HCT116 (cell line): ENCODE measurements around the gene P3H4. TPM values are rescaled to one million over a fixed set of nuclear protein-coding genes. Genes with fewer than 3 reads are reported as not detected.

Experiments used
- ATAC-seq: fragments of 200-7000 bp; cut with Tn5 transposase; 2 replicates; pipeline ENCODE4 v1.9.1; 2020; ENCODE audit warnings: mild to moderate bottlenecking, moderate library complexity
- BruUV-seq: library from RNA; stranded (reverse); fragments of 400-500 nt; replicated peaks from 2 replicates; lab custom pipeline; 2021; lab: Mats Ljungman, UMichigan
- CTCF ChIA-PET: fragments of 300-600 bp; sonication (Branson Sonifier 250); formaldehyde crosslinking; loops from one replicate; lab custom pipeline; 2021; ENCODE audit warnings: antibody characterized with exemption; lab: Charles Lee
- POLR2A ChIA-PET: fragments of 300-600, 350-600 bp; sonication (Branson Sonifier 250); formaldehyde crosslinking; loops from one replicate; lab custom pipeline; 2021; ENCODE audit warnings: antibody characterized with exemption; lab: Charles Lee
- RAD21 ChIA-PET, 2 experiments: fragments of 300-600 bp; sonication (Branson Sonifier 250); formaldehyde crosslinking; loops; one replicate each; lab custom pipeline; 2023; ENCODE audit warnings: low total read pairs in 2 of 2; ENCODE audit not compliant: uncharacterized antibody in 2 of 2, unreplicated experiment in 2 of 2, low non-redundant PET in 1 of 2; lab: Charles Lee
- DNase-seq: peaks from one replicate; pipeline ENCODE4 v3.0.0-alpha.2; 2010; ENCODE audit warnings: low read depth, low spot score
- H2AFZ ChIP-seq: fragments of 200-600 bp; shearing (Covaris generic), sonication (generic); 2 replicates; pipeline ENCODE4 v1.6.1; 2017; ENCODE audit warnings: low read depth, mixed run types, mixed read lengths, antibody characterized with exemption, low read length; ENCODE audit not compliant: poor library complexity, severe bottlenecking
- H3K27ac ChIP-seq: 2 replicates; pipeline ENCODE4 v1.5.1; 2012; ENCODE audit warnings: low read depth, low read length
- H3K27me3 ChIP-seq: fragments of 200-600 bp; sonication (generic); 2 replicates; pipeline ENCODE4 v1.6.1; 2016; ENCODE audit warnings: mixed run types, low read length, mixed read lengths; ENCODE audit not compliant: insufficient read depth
- H3K36me3 ChIP-seq, 2 experiments: fragments of 200-500 bp in 1 of 2; fragments of 200-600 bp in 1 of 2; sonication (Bioruptor generic) in 1 of 2; sonication (generic) in 1 of 2; 2 replicates each; pipeline versions ENCODE4 v1.5.1 to v1.6.1; 2014 to 2016; ENCODE audit warnings: low read length in 2 of 2, inconsistent platforms in 1 of 2, mixed read lengths in 1 of 2, mixed run types in 1 of 2; ENCODE audit not compliant: insufficient read depth in 2 of 2, control insufficient read depth in 1 of 2
- H3K4me1 ChIP-seq, 2 experiments: fragments of 200-600 bp in 1 of 2; sonication (generic) in 1 of 2; 2 replicates each; pipeline versions ENCODE4 v1.5.1 to v1.6.1; 2012 to 2017; ENCODE audit warnings: low read length in 2 of 2, inconsistent platforms in 1 of 2, mild to moderate bottlenecking in 1 of 2, mixed read lengths in 1 of 2, mixed run types in 1 of 2, moderate library complexity in 1 of 2; ENCODE audit not compliant: insufficient read depth in 2 of 2, control insufficient read depth in 1 of 2
- H3K4me2 ChIP-seq: fragments of 200-600 bp; sonication (generic); 2 replicates; pipeline ENCODE4 v1.6.1; 2017; ENCODE audit warnings: mixed run types, low read length, mixed read lengths
- H3K4me3 ChIP-seq, 2 experiments: fragments of 200-600 bp in 1 of 2; sonication (generic) in 1 of 2; replicated peaks in 1 of 2; 2 replicates each; pipeline ENCODE4 v1.5.1; 2011 to 2016; ENCODE audit warnings: low read length in 2 of 2, control low read depth in 1 of 2, low read depth in 1 of 2, mild to moderate bottlenecking in 1 of 2, mixed read lengths in 1 of 2, mixed run types in 1 of 2
- H3K79me2 ChIP-seq: fragments of 200-600 bp; sonication (generic); 2 replicates; pipeline ENCODE4 v1.6.1; 2017; ENCODE audit warnings: mild to moderate bottlenecking, mixed run types, low read length, moderate library complexity, mixed read lengths; ENCODE audit not compliant: insufficient read depth
- H3K9ac ChIP-seq: fragments of 200-600 bp; sonication (generic); 2 replicates; pipeline ENCODE4 v1.6.1; 2016; ENCODE audit warnings: low read length, mixed read lengths
- H3K9me2 ChIP-seq: fragments of 200-600 bp; sonication (generic), shearing (Covaris generic); 2 replicates; pipeline ENCODE4 v1.6.1; 2017; ENCODE audit warnings: mixed run types, mild to moderate bottlenecking, moderate library complexity; ENCODE audit not compliant: insufficient read depth
- H3K9me3 ChIP-seq, 2 experiments: fragments of 200-500 bp in 1 of 2; fragments of 200-600 bp in 1 of 2; sonication (Bioruptor generic) in 1 of 2; sonication (generic) in 1 of 2; 2 replicates each; pipeline ENCODE4 v1.6.1; 2014 to 2017; ENCODE audit warnings: low read length in 2 of 2, mixed read lengths in 2 of 2, inconsistent platforms in 1 of 2, low read depth in 1 of 2, mild to moderate bottlenecking in 1 of 2, mixed run types in 1 of 2, moderate library complexity in 1 of 2; ENCODE audit not compliant: control insufficient read depth in 1 of 2, insufficient read depth in 1 of 2
- H4K20me1 ChIP-seq: fragments of 200-600 bp; sonication (generic), shearing (Covaris generic); 2 replicates; pipeline ENCODE4 v1.6.1; 2017; ENCODE audit warnings: mixed run types, mild to moderate bottlenecking, moderate library complexity; ENCODE audit not compliant: insufficient read depth
- CEBPB ChIP-seq: IDR thresholded peaks from 2 replicates; pipeline ENCODE4 v1.6.1; 2012; ENCODE audit warnings: low read depth
- EGR1 ChIP-seq: IDR thresholded peaks from 2 replicates; pipeline ENCODE4 v1.6.1; 2012; ENCODE audit warnings: low read depth
- ELF1 ChIP-seq: IDR thresholded peaks from 2 replicates; pipeline ENCODE4 v1.6.1; 2012; ENCODE audit warnings: low read depth, borderline replicate concordance
- EZH2phosphoT487 ChIP-seq: fragments of 200-600 bp; IDR thresholded peaks from 2 replicates; pipeline ENCODE4 v1.6.1; 2018; ENCODE audit warnings: antibody characterized with exemption, borderline replicate concordance
- FOSL1 ChIP-seq: IDR thresholded peaks from 2 replicates; pipeline ENCODE4 v1.6.1; 2012; ENCODE audit warnings: low read depth
- JUND ChIP-seq: IDR thresholded peaks from 2 replicates; pipeline ENCODE4 v1.6.1; 2012
- POLR2A ChIP-seq: IDR thresholded peaks from 2 replicates; pipeline ENCODE4 v1.7.0; 2011; ENCODE audit warnings: borderline replicate concordance; ENCODE audit not compliant: insufficient read depth, insufficient read length; ENCODE audit errors: extremely low read depth
- POLR2AphosphoS5 ChIP-seq: IDR thresholded peaks from 2 replicates; pipeline ENCODE4 v1.6.1; 2011; ENCODE audit warnings: mild to moderate bottlenecking, low read depth, low read length, moderate library complexity
- SIN3A ChIP-seq: IDR thresholded peaks from 2 replicates; pipeline ENCODE4 v1.6.1; 2012; ENCODE audit warnings: low read depth
- SP1 ChIP-seq: IDR thresholded peaks from 2 replicates; pipeline ENCODE4 v1.6.1; 2012; ENCODE audit warnings: low read depth
- SRF ChIP-seq: IDR thresholded peaks from 2 replicates; pipeline ENCODE4 v1.6.1; 2012; ENCODE audit warnings: low read depth
- TCF7L2 ChIP-seq: IDR thresholded peaks from 2 replicates; pipeline ENCODE4 v1.7.0; 2011; ENCODE audit warnings: borderline replicate concordance, inconsistent platforms; ENCODE audit not compliant: insufficient read depth, insufficient read length; ENCODE audit errors: extremely low read depth
- intact Hi-C: fragments of 100-400 bp; cut with micrococcal nuclease; formaldehyde crosslinking; loops from 2 replicates; pipeline ENCODE4 v1.10.0; 2022
- total RNA-seq: library from RNA; stranded (reverse); gene quantifications from one replicate; pipeline ENCODE4 v1.2.1, GENCODE V29; 2021; ENCODE audit not compliant: unreplicated experiment

The P3H4 gene
- total RNA-seq, 1 experiment from 2014 or later: 23.4 TPM

DNA sequence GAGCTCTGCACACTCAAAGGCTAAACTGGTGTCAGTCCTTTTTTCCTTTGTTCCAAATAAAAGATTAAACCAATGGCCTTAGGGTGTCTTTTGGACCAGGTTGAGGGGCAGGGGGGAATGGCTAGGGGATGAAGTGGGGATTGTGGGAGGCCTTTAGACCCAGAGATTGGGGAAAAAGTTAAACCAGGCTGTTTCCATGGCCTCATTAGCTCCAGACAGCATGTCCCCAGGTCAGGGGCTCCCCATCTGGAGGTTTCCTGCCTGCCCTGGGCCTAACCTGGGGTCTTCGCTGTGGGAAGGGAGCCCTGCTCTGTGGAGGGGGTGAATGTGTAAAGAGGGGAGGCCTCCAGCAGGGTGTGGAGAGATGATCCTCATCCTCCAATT, 11.4 kb upstream of the P3H4 start:
- Histone ChIP-seq H3K27ac (no peak overlapping the region), H3K36me3 (peaks cover 6 to 9% of the 10 kb centered on the region in 2 experiments; a peak in 2 of 4 replicates), H3K4me3 (no peak overlapping the region), H3K9me3 (no peaks in the 10 kb centered on the region), H3K9me2 (no peaks in the 10 kb centered on the region), H4K20me1 (no peaks in the 10 kb centered on the region), H2AFZ (no peak overlapping the region), H3K27me3 (no peaks in the 10 kb centered on the region), H3K4me2 (no peak overlapping the region), H3K9ac (no peak overlapping the region), H3K79me2 (no peaks in the 10 kb centered on the region), H3K4me1 (no peaks in the 10 kb centered on the region)
- CTCF ChIA-PET: no interaction called here
- no peak for DNase-seq
- TF ChIP-seq POLR2AphosphoS5 (no peak), FOSL1 (no peak), EGR1 (no peak), SP1 (no peak), POLR2A (no peak), TCF7L2 (no peak), SIN3A (no peak), EZH2phosphoT487 (no peak), JUND (no peak), SRF (no peak), CEBPB (no peak), ELF1 (no peak)
- ATAC-seq: peak; percentile 8; the same call in 1 of the 2 replicates
- POLR2A ChIA-PET: no interaction called here
- no TSS peak for BruUV-seq
- RAD21 ChIA-PET: no interaction called here
- intact Hi-C loops: no loop called here
